GM20000 (cell line): ENCODE data around the gene TRIP6.
"Not testable (repeated sequence)": the region's sequence is repeated elsewhere in the genome, so short reads cannot be mapped to it uniquely, and the experiment has no call there.

Source experiments
- DNase-seq: peaks from one replicate; pipeline ENCODE4 v3.0.0; 2012; ENCODE audit warnings: low spot score
- CTCF ChIP-seq: IDR thresholded peaks from 2 replicates; pipeline ENCODE4 v1.5.1; 2012; ENCODE audit warnings: mild to moderate bottlenecking, control low read depth; ENCODE audit errors: extremely low read depth, missing control alignments

TRIP6 gene

GRCh38 chr7:100900978-100901377 is 33.8 kb downstream of the TRIP6 start:
- DNase-seq = no peak
- TF ChIP-seq CTCF = no peak

GRCh38 chr7:100901921-100902332 is 34.7 kb downstream of the TRIP6 start:
- TF ChIP-seq CTCF = no peak
- DNase-seq = no peak

GRCh38 chr7:100902638-100903037 is 35.5 kb downstream of the TRIP6 start:
- no peak for DNase-seq
- TF ChIP-seq CTCF = no peak

- TF ChIP-seq CTCF = no peak
- DNase-seq = no peak
These were observed 41.3 kb downstream of the TRIP6 start for GRCh38 chr7:100908512-100908911.

GRCh38 chr7:100910443-100910842 is 43.3 kb downstream of the TRIP6 start:
- DNase-seq = not testable (repeated sequence)

GRCh38 chr7:100911484-100911883 is 44.3 kb downstream of the TRIP6 start:
- DNase-seq = no peak
- no peak for TF ChIP-seq CTCF

GRCh38 chr7:100914208-100914878 is 47.2 kb downstream of the TRIP6 start:
- TF ChIP-seq CTCF = no peak

GRCh38 chr7:100914879-100915447 is 47.8 kb downstream of the TRIP6 start:
- DNase-seq = no peak
- TF ChIP-seq CTCF = no peak

More at GRCh38 chr7:100914208-100914878, 47.2 kb downstream of the TRIP6 start:
- no peak for DNase-seq

- not testable (repeated sequence) for DNase-seq
These were observed 52.1 kb downstream of the TRIP6 start for GRCh38 chr7:100919335-100919734.

GRCh38 chr7:100919779-100920437 is 52.7 kb downstream of the TRIP6 start:
- not testable (repeated sequence) for DNase-seq
